ENCODE results near the gene PRPF19. TPM values are rescaled to one million over a fixed set of nuclear protein-coding genes. Genes with fewer than 3 reads are reported as not detected.

The PRPF19 gene
- polyA plus RNA-seq, 2 of the 4 experiments (the other 2 are of a cell fraction), result 41.1 to 177 TPM

DNA sequence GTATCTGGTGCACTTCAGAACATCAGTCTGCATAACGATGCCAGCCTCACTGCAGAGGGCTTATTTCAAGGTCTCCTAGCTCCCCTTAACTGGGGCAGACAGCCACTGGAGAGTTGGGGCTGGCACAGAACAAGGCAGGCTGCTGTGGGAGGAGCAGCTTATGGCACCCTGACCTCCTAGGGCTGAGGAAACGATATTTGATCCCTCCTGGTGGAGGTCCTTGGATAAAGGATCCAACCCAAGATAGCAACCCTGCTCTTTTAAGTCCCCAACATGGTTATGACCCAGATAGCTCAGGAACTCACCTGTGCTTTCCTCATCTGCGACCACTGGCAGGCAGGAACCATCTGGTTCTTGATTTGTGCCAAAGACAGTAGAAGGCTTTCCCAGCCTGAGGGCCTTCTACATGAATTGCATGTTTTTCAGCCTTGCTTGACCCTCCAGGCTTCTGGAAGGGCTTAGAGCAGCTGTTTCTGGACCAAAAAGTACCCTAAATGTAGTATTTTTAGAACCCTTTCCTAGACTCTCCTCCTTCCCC lies 10.4 kb upstream of the PRPF19 start:
- CTCF ChIA-PET, result interaction anchor here (1.1 to 2.8 kb wide), 4 partner anchors 17 to 377 kb away, joined by 4 to 15 read pairs (median 8); no protein-coding TSS in a partner anchor
- POLR2A ChIA-PET, result no interaction called here
- TF ChIP-seq, protein P1, sequence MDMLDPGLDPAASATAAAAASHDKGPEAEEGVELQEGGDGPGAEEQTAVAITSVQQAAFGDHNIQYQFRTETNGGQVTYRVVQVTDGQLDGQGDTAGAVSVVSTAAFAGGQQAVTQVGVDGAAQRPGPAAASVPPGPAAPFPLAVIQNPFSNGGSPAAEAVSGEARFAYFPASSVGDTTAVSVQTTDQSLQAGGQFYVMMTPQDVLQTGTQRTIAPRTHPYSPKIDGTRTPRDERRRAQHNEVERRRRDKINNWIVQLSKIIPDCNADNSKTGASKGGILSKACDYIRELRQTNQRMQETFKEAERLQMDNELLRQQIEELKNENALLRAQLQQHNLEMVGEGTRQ (IDR thresholded peaks at IDR 0.05), result no peak
- no peak for TF ChIP-seq CEBPB (IDR thresholded peaks at IDR 0.05)
- no peak for TF ChIP-seq ZSCAN20 (CRISPR knock-in tag; IDR thresholded peaks at IDR 0.05)
- no peak for DNase-seq (ENCODE audit: low read depth in 1 of 2, low spot score in 1 of 2)
- Histone ChIP-seq H3K4me3 (no peak overlapping the region), H3K4me2 (no peak overlapping the region), H3K9me3 (no peaks in the 10 kb centered on the region), H3K4me1 (peaks cover 24% of the 10 kb centered on the region), H3K27ac (no peak overlapping the region)
- WGBS (ENCODE audit: missing lambda C conversion rate), result 83% methylated on average over 3 of the region's 3 CpGs
- ATAC-seq, result no peak
- FAIRE-seq, result no peak

DNA sequence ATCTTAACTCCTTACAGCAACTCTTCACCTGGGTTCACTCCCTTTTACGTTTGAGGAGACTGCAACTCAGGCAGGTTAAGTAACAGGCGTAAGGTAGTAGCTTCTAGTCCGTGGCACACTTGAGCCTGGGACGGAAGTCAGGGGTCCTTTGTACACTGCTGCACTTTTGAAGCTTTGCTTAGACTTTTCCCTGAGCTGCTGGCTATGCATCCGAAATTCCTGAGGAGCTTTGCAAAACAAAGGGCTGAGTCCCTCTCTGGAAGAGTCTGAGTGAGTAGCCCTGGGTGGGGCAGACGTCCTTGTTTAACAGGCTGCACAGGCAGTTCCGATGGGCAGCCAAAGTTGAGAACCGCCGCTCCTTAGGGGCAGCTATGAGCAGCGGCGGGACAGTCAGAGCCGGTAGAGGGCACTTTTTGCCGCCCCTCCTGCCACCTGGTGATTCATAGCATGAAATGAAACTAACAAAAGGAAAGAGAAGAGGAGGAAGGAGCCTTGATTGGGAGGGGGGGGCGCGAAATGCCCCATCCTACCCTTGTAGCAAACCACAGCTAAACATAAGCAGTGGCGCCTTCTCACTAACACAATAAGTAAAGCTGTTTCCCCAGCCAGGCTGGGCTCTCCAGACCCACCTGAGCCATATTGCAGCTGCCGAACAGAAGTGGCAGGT lies 9.0 kb upstream of the PRPF19 start:
- H3K27ac ChIP-seq, result peak overlapping the region; percentile 43 to 91; a peak in 4 of 6 replicates
- peak; percentile 55 to 70 for ATAC-seq
- peak overlapping the region; percentile 98 for H3K4me2 ChIP-seq
- H3K4me1 ChIP-seq, result peaks cover 24% of the 10 kb centered on the region
- no peak for FAIRE-seq
- peak overlapping the region; percentile 76 for H3K4me3 ChIP-seq
- DNase-seq (ENCODE audit: low read depth in 1 of 2, low spot score in 1 of 2), result peak; percentile 60 to 69
- POLR2A ChIA-PET, result interaction anchor here (0.7 to 1.7 kb wide), 2 partner anchors 9 to 10 kb away, joined by 3 to 5 read pairs; partner anchors contain the start of gene TMEM132A
- H3K9me3 ChIP-seq, result no peaks in the 10 kb centered on the region
- CTCF ChIA-PET, result interaction anchor here (0.7 to 3.7 kb wide), 33 partner anchors 8 to 378 kb away, joined by 3 to 25 read pairs (median 4); partner anchors contain the start of genes PRPF19 and TMEM132A
- WGBS (ENCODE audit: missing lambda C conversion rate), result 16% methylated on average over 17 of the region's 17 CpGs
- TF ChIP-seq FOSB (CRISPR knock-in tag; IDR thresholded peaks at IDR 0.05) (no peak), JUNB (IDR thresholded peaks at IDR 0.05) (no peak), MYC (IDR thresholded peaks at IDR 0.05; ENCODE audit: borderline replicate concordance, low read length) (no peak), HEYL (CRISPR knock-in tag; IDR thresholded peaks at IDR 0.05) (no peak), RCOR1 (IDR thresholded peaks at IDR 0.05; ENCODE audit: low read depth, low read length) (no peak), RFX5 (IDR thresholded peaks at IDR 0.05) (no peak), POLR2AphosphoS2 (conservative IDR thresholded peaks at IDR 0.05; ENCODE audit: low read length) (no peak), ZSCAN20 (CRISPR knock-in tag; IDR thresholded peaks at IDR 0.05) (no peak), HDAC2 (IDR thresholded peaks at IDR 0.05) (no peak), FOSL2 (IDR thresholded peaks at IDR 0.05) (no peak), FOSL2 (CRISPR knock-in tag; IDR thresholded peaks at IDR 0.05) (peak; percentile 52), JUN (IDR thresholded peaks at IDR 0.05) (no peak), ZC3H11A (IDR thresholded peaks at IDR 0.05) (no peak), RARB (CRISPR knock-in tag; IDR thresholded peaks at IDR 0.05) (no peak), MAFK (IDR thresholded peaks at IDR 0.05; ENCODE audit: partially characterized antibody) (no peak), CBX8 (IDR thresholded peaks at IDR 0.05) (no peak), NFE2L2 (conservative IDR thresholded peaks at IDR 0.05; ENCODE audit: low read length) (no peak), SREBF2 (IDR thresholded peaks at IDR 0.05) (no peak), RAD21 (conservative IDR thresholded peaks at IDR 0.05 in 1 of 2, IDR thresholded peaks at IDR 0.05 in 1 of 2) (peak; percentile 44 to 55)
- TF ChIP-seq, protein P2, sequence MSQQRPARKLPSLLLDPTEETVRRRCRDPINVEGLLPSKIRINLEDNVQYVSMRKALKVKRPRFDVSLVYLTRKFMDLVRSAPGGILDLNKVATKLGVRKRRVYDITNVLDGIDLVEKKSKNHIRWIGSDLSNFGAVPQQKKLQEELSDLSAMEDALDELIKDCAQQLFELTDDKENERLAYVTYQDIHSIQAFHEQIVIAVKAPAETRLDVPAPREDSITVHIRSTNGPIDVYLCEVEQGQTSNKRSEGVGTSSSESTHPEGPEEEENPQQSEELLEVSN (IDR thresholded peaks at IDR 0.05; ENCODE audit: borderline replicate concordance, low read depth), result 0 out of 2 replicates have a peak, but pooled peaks have one; percentile 0
- TF ChIP-seq, protein P3, sequence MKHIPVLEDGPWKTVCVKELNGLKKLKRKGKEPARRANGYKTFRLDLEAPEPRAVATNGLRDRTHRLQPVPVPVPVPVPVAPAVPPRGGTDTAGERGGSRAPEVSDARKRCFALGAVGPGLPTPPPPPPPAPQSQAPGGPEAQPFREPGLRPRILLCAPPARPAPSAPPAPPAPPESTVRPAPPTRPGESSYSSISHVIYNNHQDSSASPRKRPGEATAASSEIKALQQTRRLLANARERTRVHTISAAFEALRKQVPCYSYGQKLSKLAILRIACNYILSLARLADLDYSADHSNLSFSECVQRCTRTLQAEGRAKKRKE (CRISPR knock-in tag; IDR thresholded peaks at IDR 0.05; ENCODE audit: low read depth), result no peak
- TF ChIP-seq, protein P4, sequence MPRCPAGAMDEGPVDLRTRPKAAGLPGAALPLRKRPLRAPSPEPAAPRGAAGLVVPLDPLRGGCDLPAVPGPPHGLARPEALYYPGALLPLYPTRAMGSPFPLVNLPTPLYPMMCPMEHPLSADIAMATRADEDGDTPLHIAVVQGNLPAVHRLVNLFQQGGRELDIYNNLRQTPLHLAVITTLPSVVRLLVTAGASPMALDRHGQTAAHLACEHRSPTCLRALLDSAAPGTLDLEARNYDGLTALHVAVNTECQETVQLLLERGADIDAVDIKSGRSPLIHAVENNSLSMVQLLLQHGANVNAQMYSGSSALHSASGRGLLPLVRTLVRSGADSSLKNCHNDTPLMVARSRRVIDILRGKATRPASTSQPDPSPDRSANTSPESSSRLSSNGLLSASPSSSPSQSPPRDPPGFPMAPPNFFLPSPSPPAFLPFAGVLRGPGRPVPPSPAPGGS (IDR thresholded peaks at IDR 0.05), result no peak
- TF ChIP-seq, protein P5, sequence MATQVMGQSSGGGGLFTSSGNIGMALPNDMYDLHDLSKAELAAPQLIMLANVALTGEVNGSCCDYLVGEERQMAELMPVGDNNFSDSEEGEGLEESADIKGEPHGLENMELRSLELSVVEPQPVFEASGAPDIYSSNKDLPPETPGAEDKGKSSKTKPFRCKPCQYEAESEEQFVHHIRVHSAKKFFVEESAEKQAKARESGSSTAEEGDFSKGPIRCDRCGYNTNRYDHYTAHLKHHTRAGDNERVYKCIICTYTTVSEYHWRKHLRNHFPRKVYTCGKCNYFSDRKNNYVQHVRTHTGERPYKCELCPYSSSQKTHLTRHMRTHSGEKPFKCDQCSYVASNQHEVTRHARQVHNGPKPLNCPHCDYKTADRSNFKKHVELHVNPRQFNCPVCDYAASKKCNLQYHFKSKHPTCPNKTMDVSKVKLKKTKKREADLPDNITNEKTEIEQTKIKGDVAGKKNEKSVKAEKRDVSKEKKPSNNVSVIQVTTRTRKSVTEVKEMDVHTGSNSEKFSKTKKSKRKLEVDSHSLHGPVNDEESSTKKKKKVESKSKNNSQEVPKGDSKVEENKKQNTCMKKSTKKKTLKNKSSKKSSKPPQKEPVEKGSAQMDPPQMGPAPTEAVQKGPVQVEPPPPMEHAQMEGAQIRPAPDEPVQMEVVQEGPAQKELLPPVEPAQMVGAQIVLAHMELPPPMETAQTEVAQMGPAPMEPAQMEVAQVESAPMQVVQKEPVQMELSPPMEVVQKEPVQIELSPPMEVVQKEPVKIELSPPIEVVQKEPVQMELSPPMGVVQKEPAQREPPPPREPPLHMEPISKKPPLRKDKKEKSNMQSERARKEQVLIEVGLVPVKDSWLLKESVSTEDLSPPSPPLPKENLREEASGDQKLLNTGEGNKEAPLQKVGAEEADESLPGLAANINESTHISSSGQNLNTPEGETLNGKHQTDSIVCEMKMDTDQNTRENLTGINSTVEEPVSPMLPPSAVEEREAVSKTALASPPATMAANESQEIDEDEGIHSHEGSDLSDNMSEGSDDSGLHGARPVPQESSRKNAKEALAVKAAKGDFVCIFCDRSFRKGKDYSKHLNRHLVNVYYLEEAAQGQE (IDR thresholded peaks at IDR 0.05), result no peak
- TF ChIP-seq, protein P1 (IDR thresholded peaks at IDR 0.05), result no peak
- TF ChIP-seq, protein P6, sequence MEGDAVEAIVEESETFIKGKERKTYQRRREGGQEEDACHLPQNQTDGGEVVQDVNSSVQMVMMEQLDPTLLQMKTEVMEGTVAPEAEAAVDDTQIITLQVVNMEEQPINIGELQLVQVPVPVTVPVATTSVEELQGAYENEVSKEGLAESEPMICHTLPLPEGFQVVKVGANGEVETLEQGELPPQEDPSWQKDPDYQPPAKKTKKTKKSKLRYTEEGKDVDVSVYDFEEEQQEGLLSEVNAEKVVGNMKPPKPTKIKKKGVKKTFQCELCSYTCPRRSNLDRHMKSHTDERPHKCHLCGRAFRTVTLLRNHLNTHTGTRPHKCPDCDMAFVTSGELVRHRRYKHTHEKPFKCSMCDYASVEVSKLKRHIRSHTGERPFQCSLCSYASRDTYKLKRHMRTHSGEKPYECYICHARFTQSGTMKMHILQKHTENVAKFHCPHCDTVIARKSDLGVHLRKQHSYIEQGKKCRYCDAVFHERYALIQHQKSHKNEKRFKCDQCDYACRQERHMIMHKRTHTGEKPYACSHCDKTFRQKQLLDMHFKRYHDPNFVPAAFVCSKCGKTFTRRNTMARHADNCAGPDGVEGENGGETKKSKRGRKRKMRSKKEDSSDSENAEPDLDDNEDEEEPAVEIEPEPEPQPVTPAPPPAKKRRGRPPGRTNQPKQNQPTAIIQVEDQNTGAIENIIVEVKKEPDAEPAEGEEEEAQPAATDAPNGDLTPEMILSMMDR (IDR thresholded peaks at IDR 0.05), result peak; percentile 51

Measured in A549 (cell line).